Mesendoderm (in vitro differentiated cells): ENCODE measurements around the gene SCN8A.

Experiments
- DNase-seq: peaks from one replicate; pipeline ENCODE4 v3.0.0; 2013
- H2AK5ac ChIP-seq: 2 replicates; pipeline ENCODE4 v1.6.1; 2013; ENCODE audit warnings: low read length, inconsistent platforms
- H2BK120ac ChIP-seq: 2 replicates; pipeline ENCODE4 v1.6.1; 2013; ENCODE audit warnings: low read depth, mild to moderate bottlenecking, low read length, moderate library complexity, mixed read lengths
- H2BK15ac ChIP-seq: replicated peaks from 2 replicates; pipeline ENCODE4 v1.6.1; 2013; ENCODE audit warnings: low read depth, mild to moderate bottlenecking, moderate library complexity
- H2BK5ac ChIP-seq: 2 replicates; pipeline ENCODE4 v1.6.1; 2013; ENCODE audit warnings: low read length, inconsistent platforms
- H3K18ac ChIP-seq: 2 replicates; pipeline ENCODE4 v1.6.1; 2013; ENCODE audit warnings: mild to moderate bottlenecking, low read length, mixed read lengths
- H3K23ac ChIP-seq: one replicate; pipeline ENCODE4 v1.6.1; 2013; ENCODE audit warnings: low read length
- H3K27ac ChIP-seq: 2 replicates; pipeline ENCODE4 v1.5.1; 2013; ENCODE audit warnings: low read depth, mild to moderate bottlenecking, inconsistent platforms, low read length, moderate library complexity
- H3K27me3 ChIP-seq: 2 replicates; pipeline ENCODE4 v1.6.1; 2013; ENCODE audit warnings: low read length, control low read depth, mild to moderate bottlenecking, inconsistent platforms; ENCODE audit not compliant: insufficient read depth, poor library complexity
- H3K36me3 ChIP-seq: 2 replicates; pipeline ENCODE4 v1.6.1; 2013; ENCODE audit warnings: low read length, inconsistent platforms; ENCODE audit not compliant: control insufficient read depth, insufficient read depth
- H3K4ac ChIP-seq: one replicate; pipeline ENCODE4 v1.6.1; 2013; ENCODE audit warnings: low read depth, mild to moderate bottlenecking, low read length, moderate library complexity
- H3K4me1 ChIP-seq: 2 replicates; pipeline ENCODE4 v1.6.1; 2013; ENCODE audit warnings: low read depth, low read length, inconsistent platforms; ENCODE audit not compliant: control insufficient read depth
- H3K4me2 ChIP-seq: 2 replicates; pipeline ENCODE4 v1.6.1; 2013; ENCODE audit warnings: low read length
- H3K4me3 ChIP-seq: 2 replicates; pipeline ENCODE4 v1.5.1; 2013; ENCODE audit warnings: mild to moderate bottlenecking, low read length
- H3K56ac ChIP-seq: one replicate; pipeline ENCODE4 v1.6.1; 2013; ENCODE audit warnings: low read length
- H3K79me1 ChIP-seq: 2 replicates; pipeline ENCODE4 v1.6.1; 2013; ENCODE audit warnings: low read length, inconsistent platforms
- H3K79me2 ChIP-seq: 2 replicates; pipeline ENCODE4 v1.6.1; 2013; ENCODE audit warnings: mild to moderate bottlenecking, low read length; ENCODE audit not compliant: control insufficient read depth, insufficient read depth
- H3K9ac ChIP-seq: 2 replicates; pipeline ENCODE4 v1.6.1; 2013; ENCODE audit warnings: low read length, inconsistent platforms
- H4K5ac ChIP-seq: one replicate; pipeline ENCODE4 v1.6.1; 2013; ENCODE audit warnings: low read length
- H4K8ac ChIP-seq: one replicate; pipeline ENCODE4 v1.6.1; 2013; ENCODE audit warnings: low read depth, mild to moderate bottlenecking, control low read depth, low read length, moderate library complexity
- WGBS: extraction: QIAGEN DNeasy Blood & Tissue Kit; methylation state at CpG from one replicate; pipeline ENCODE4 v1.1.7; 2013; ENCODE audit warnings: low lambda C conversion rate, missing lambda C conversion rate; ENCODE audit not compliant: insufficient coverage; ENCODE audit errors: extremely low coverage; 5-methylcytosine and 5-hydroxymethylcytosine counted together

Gene SCN8A

DNA sequence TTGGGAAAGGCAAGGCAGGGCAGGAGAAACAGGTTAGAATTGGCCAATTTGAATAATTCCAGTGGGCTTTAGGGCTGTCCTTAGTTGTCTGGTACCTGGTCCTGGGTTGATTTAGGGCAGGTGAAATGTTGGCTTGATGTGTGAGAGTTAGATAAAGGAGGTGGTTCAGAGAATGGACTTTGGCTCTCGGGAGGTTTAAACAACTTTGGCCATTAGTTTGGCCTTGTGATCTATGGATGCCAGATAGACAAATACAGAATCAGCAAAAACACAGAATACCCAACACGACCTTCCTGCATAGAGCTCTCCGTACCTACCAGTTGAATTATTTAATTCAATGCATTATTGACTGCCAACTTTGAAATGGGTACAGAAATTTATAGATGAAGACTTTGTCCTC, 35.1 kb downstream of the SCN8A start:
- H3K79me2 ChIP-seq = peaks cover 3% of the 10 kb centered on the region
- no peaks in the 10 kb centered on the region for H3K4me1 ChIP-seq
- no peak overlapping the region for H3K9ac ChIP-seq
- no peak overlapping the region for H4K8ac ChIP-seq
- H3K4me3 ChIP-seq = no peak overlapping the region
- no peaks in the 10 kb centered on the region for H3K36me3 ChIP-seq
- H2AK5ac ChIP-seq = no peak overlapping the region
- no peak overlapping the region for H3K23ac ChIP-seq
- H3K79me1 ChIP-seq = peaks cover 2% of the 10 kb centered on the region
- no peak overlapping the region for H3K4me2 ChIP-seq
- WGBS = no CpG with 5 or more reads among the region's 3 CpGs
- no peak overlapping the region for H4K5ac ChIP-seq
- DNase-seq = no peak
- H3K56ac ChIP-seq = no peak overlapping the region
- H2BK5ac ChIP-seq = no peak overlapping the region
- no peak overlapping the region for H2BK15ac ChIP-seq
- H3K27me3 ChIP-seq = no peaks in the 10 kb centered on the region
- H3K4ac ChIP-seq = no peak overlapping the region
- H3K27ac ChIP-seq = no peak overlapping the region
- no peak overlapping the region for H3K18ac ChIP-seq
- no peak overlapping the region for H2BK120ac ChIP-seq

DNA sequence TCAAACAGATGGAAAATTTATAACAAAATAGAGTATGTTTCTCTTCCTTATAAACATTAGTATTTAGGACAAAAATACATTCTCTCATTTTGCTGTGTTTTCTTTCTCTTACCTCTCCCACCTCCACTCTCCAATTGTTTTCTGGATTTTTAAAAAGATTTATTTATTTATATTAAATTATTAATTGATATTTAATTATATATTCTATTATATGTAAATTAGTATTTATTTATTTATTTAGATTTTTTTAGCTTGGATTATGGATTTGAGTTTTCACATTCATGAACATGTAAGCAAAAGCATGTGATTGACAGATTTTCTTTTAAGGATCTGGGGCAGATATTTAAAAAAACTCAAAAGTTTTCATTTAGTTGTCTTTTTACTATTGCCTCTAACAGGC, 35.6 kb downstream of the SCN8A start:
- H3K4me3 ChIP-seq = no peak overlapping the region
- H2BK120ac ChIP-seq = no peak overlapping the region
- no peak overlapping the region for H3K23ac ChIP-seq
- no peak overlapping the region for H3K27ac ChIP-seq
- peaks cover 3% of the 10 kb centered on the region for H3K79me2 ChIP-seq
- no peaks in the 10 kb centered on the region for H3K36me3 ChIP-seq
- H3K4ac ChIP-seq = no peak overlapping the region
- no peak overlapping the region for H2BK5ac ChIP-seq
- peaks cover 2% of the 10 kb centered on the region for H3K79me1 ChIP-seq
- H3K4me2 ChIP-seq = no peak overlapping the region
- H4K8ac ChIP-seq = no peak overlapping the region
- H2AK5ac ChIP-seq = no peak overlapping the region
- DNase-seq = no peak
- no peaks in the 10 kb centered on the region for H3K27me3 ChIP-seq
- no peaks in the 10 kb centered on the region for H3K4me1 ChIP-seq
- no peak overlapping the region for H3K9ac ChIP-seq
- no peak overlapping the region for H3K18ac ChIP-seq
- no peak overlapping the region for H3K56ac ChIP-seq
- H2BK15ac ChIP-seq = no peak overlapping the region
- H4K5ac ChIP-seq = no peak overlapping the region

DNA sequence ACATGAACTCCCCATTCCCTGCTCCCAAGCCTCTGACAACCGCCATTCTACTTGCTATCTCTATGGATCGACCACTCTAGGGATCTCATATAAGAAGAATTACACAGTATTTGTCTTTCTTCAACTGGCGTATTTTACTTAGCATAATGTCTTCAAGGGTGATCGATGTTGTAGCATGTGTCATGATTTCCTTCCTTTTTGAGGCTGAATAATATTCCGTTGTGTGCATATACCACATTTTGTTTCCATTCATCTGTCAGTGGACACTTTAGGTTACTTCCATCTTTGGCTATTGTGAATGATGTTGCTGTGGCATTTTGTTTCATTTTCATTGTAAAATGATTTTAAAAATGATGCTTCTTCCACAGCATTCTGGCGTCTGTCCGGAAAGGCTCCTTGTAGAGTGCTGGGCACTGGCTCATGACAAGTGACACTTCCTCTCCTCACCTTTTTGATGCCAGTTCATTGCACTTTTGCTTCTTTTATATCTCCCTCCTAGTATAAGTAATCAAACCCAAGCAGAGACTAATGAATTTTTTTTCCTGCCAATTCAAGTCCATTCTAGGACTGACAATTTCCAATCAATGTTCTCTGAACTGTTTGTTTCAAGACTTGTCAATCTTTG, 39.3 kb downstream of the SCN8A start:
- H3K27ac ChIP-seq = no peak overlapping the region
- H3K4ac ChIP-seq = no peak overlapping the region
- no peak for DNase-seq
- H2BK15ac ChIP-seq = no peak overlapping the region
- no peak overlapping the region for H2BK120ac ChIP-seq
- no peak overlapping the region for H2BK5ac ChIP-seq
- H3K23ac ChIP-seq = no peak overlapping the region
- no peak overlapping the region for H3K56ac ChIP-seq
- no peak overlapping the region for H4K5ac ChIP-seq
- H3K4me2 ChIP-seq = no peak overlapping the region
- peaks cover 3% of the 10 kb centered on the region for H3K79me1 ChIP-seq
- H2AK5ac ChIP-seq = no peak overlapping the region
- no peak overlapping the region for H3K9ac ChIP-seq
- H3K79me2 ChIP-seq = peaks cover 3% of the 10 kb centered on the region
- no peak overlapping the region for H3K18ac ChIP-seq
- H3K27me3 ChIP-seq = no peaks in the 10 kb centered on the region
- no peaks in the 10 kb centered on the region for H3K4me1 ChIP-seq
- H4K8ac ChIP-seq = no peak overlapping the region
- no peak overlapping the region for H3K4me3 ChIP-seq
- no peaks in the 10 kb centered on the region for H3K36me3 ChIP-seq
- WGBS = no CpG with 5 or more reads among the region's 7 CpGs

DNA sequence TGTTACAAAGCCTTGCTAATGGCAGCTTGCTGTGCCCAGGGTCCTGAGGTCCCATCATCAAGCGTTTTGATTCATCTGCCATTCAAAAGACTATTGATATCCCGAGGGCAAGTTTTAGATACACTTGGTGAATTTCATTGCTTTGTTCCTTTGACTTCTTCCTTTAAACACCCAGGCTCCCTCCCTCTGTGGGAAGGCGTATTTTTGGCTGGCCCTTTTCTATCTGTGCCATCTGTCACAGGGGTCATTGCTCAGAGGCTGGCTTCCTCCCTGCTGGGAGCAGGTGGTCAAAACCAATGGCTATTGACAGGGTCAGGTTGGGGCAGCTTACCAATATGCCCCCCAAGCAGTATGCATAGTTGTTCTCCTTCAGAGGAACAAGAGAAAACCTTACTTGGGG, 40.0 kb downstream of the SCN8A start:
- H3K4ac ChIP-seq = no peak overlapping the region
- H3K79me2 ChIP-seq = peaks cover 1% of the 10 kb centered on the region
- no peaks in the 10 kb centered on the region for H3K4me1 ChIP-seq
- no peaks in the 10 kb centered on the region for H3K36me3 ChIP-seq
- no peaks in the 10 kb centered on the region for H3K27me3 ChIP-seq
- H3K4me2 ChIP-seq = no peak overlapping the region
- no peak overlapping the region for H3K27ac ChIP-seq
- no peak overlapping the region for H2BK5ac ChIP-seq
- no peak overlapping the region for H2AK5ac ChIP-seq
- H4K8ac ChIP-seq = no peak overlapping the region
- no peak for DNase-seq
- no peak overlapping the region for H2BK15ac ChIP-seq
- H3K23ac ChIP-seq = no peak overlapping the region
- no CpG with 5 or more reads among the region's 3 CpGs for WGBS
- H3K56ac ChIP-seq = no peak overlapping the region
- peaks cover 3% of the 10 kb centered on the region for H3K79me1 ChIP-seq
- H2BK120ac ChIP-seq = no peak overlapping the region
- no peak overlapping the region for H3K18ac ChIP-seq
- no peak overlapping the region for H3K9ac ChIP-seq
- H3K4me3 ChIP-seq = no peak overlapping the region
- H4K5ac ChIP-seq = no peak overlapping the region

DNA sequence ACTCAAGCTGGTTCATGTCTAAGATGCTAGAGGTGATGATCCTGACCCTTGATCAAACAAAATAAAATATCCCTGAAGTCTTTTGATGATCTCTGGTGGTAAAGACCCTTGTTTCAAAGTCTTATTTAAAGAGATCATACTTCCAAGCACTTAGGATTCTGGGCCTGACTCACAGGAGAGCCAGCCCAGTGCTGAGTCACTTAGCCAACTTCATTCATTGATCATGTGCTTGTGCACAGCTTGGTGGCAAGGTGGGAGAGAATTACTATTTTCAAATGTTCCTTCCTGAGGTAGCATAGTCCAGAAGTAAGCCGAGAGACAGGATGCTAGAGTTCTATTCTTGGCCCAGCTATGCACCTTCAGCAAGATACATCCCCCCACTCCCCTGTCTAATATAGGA, 40.6 kb downstream of the SCN8A start:
- H2BK15ac ChIP-seq = no peak overlapping the region
- H2BK120ac ChIP-seq = no peak overlapping the region
- no peak overlapping the region for H3K56ac ChIP-seq
- no peak overlapping the region for H3K27ac ChIP-seq
- peaks cover 1% of the 10 kb centered on the region for H3K79me2 ChIP-seq
- WGBS = no CpG with 5 or more reads among the region's 1 CpG
- H3K18ac ChIP-seq = no peak overlapping the region
- H3K79me1 ChIP-seq = peaks cover 3% of the 10 kb centered on the region
- H4K8ac ChIP-seq = no peak overlapping the region
- H3K4ac ChIP-seq = no peak overlapping the region
- H4K5ac ChIP-seq = no peak overlapping the region
- H3K4me1 ChIP-seq = no peaks in the 10 kb centered on the region
- H2BK5ac ChIP-seq = no peak overlapping the region
- H3K36me3 ChIP-seq = no peaks in the 10 kb centered on the region
- no peaks in the 10 kb centered on the region for H3K27me3 ChIP-seq
- no peak overlapping the region for H2AK5ac ChIP-seq
- H3K4me3 ChIP-seq = no peak overlapping the region
- H3K9ac ChIP-seq = no peak overlapping the region
- H3K23ac ChIP-seq = no peak overlapping the region
- H3K4me2 ChIP-seq = no peak overlapping the region
- DNase-seq = peak; percentile 35

DNA sequence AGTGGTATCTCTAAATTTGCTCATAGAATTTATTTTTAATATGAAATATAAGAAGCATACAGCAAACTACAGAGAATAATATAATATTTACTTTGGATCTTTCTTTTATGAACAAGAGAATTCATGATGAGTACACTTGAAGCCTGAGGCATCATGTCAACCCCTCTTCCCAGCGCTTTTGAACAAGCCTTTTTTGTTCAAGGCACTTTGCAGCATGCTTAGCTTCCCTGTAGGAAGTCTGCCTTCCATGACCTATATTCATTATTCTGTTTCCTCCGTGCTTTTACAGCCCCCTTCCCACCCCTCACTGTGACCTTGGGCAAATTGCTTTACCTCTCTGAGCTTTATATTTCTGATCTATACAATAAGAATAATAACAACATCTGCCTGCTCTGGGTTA, 41.6 kb downstream of the SCN8A start:
- Histone ChIP-seq H3K4ac (no peak overlapping the region), H3K4me2 (no peak overlapping the region), H3K23ac (no peak overlapping the region), H3K79me2 (peaks cover 1% of the 10 kb centered on the region), H2BK5ac (no peak overlapping the region), H4K5ac (no peak overlapping the region), H3K18ac (no peak overlapping the region), H3K79me1 (peaks cover 3% of the 10 kb centered on the region), H4K8ac (no peak overlapping the region), H3K9ac (no peak overlapping the region), H2BK15ac (no peak overlapping the region), H2AK5ac (no peak overlapping the region), H3K36me3 (no peaks in the 10 kb centered on the region), H2BK120ac (no peak overlapping the region), H3K4me3 (no peak overlapping the region), H3K27me3 (no peaks in the 10 kb centered on the region), H3K4me1 (no peaks in the 10 kb centered on the region), H3K27ac (no peak overlapping the region), H3K56ac (no peak overlapping the region)
- no peak for DNase-seq
- no CpG with 5 or more reads among the region's 2 CpGs for WGBS
